Vagina (tissue), 2 donors: Measurements from ENCODE around the gene CMIP.

Source experiments
- CTCF ChIP-seq, 3 experiments: fragments of 450-650 bp in 2 of 3; fragments of 200-600 bp in 1 of 3; sonication (generic) in 1 of 3; IDR thresholded peaks; one replicate each; pipeline ENCODE4 v1.5.1; 2017 to 2019; ENCODE audit warnings: antibody characterized with exemption in 3 of 3, mild to moderate bottlenecking in 2 of 3, moderate library complexity in 2 of 3
- POLR2A ChIP-seq, 2 donors: fragments of 450-650 bp; IDR thresholded peaks; one replicate each; pipeline ENCODE4 v1.6.1; 2017; ENCODE audit warnings: antibody characterized with exemption in 2 of 2, mild to moderate bottlenecking in 2 of 2, moderate library complexity in 2 of 2

DNA sequence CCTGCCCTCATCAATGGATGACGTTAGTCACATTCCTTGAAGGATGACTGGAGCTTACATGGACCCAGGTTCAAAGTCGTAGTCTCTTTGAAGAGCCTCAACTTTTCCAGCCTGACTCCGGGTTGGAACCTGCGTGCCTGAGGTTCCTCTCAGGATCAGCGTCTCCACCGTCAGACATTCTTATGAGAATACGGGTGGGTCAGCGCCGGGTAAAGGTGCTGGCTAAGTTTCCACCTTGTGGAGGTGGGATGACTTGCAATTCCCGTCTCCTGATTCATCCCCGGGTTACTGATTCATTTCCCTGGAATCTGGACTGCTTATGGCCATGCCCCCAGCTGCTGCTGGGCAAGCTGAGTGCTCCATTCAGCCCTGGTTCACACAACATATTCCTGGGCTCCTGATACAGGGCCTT, 38.9 kb upstream of the CMIP start:
- TF ChIP-seq CTCF (IDR thresholded peaks at IDR 0.05) (no peak), POLR2A (IDR thresholded peaks at IDR 0.05) (no peak)
